ENCODE results near the gene CCDC126.
A peak's percentile ranks its signal among the peaks of the same experiment; 100 is the strongest.
"Not testable (repeated sequence)": the region's sequence is repeated elsewhere in the genome, so short reads cannot be mapped to it uniquely, and the experiment has no call there.

Gene CCDC126

GRCh38 chr7:23628370-23628769 is 31.2 kb downstream of the CCDC126 start:
- DNase-seq (ENCODE audit: low read depth in 2 of 2): no peak

DNA sequence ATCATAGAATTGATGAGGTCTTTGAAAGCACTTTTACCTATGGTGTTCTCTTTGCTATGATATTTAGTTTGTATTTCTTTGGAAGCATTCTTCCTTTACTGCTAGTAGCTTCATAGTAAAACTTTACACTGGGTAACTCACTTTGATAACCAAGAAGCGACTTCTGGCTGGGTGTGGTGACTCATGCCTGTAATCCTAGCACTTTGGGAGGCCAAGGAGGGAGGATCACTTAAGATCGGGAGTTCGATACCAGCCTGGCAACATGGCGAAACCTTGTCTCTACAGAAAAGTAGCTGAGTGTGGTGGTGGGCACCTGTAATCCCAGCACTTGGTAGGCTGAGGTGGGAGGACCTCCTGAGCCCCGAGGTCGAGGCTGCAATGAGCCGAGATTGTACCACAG is 36.2 kb downstream of the CCDC126 start:
- no peak for DNase-seq (ENCODE audit: low read depth in 2 of 2)

DNA sequence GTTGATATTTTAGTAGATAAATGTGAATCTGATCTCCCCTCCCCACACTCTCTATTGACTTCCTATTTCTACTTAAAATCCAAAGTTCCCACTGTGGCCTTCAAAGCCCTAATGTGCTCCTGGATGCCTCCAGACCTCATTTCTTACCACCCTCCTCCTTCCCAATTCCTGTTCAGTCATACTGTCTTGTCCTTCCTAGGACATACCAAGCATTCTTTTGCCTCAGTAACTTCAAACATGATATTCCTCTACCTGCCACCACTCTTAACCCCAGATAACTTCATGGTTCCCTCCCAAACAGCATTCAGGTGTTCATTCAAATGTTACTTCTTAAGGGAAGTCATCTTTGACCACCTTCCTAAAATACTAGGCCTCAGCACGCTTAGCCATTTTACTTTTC is 48.6 kb downstream of the CCDC126 start:
- DNase-seq (ENCODE audit: low read depth in 2 of 2): no peak

- no peak for DNase-seq (ENCODE audit: low read depth in 2 of 2)
Measured at GRCh38 chr7:23653942-23654341, 56.8 kb downstream of the CCDC126 start.

- no peak for DNase-seq (ENCODE audit: low read depth in 2 of 2)
Measured at GRCh38 chr7:23654508-23654907, 57.3 kb downstream of the CCDC126 start.

DNA sequence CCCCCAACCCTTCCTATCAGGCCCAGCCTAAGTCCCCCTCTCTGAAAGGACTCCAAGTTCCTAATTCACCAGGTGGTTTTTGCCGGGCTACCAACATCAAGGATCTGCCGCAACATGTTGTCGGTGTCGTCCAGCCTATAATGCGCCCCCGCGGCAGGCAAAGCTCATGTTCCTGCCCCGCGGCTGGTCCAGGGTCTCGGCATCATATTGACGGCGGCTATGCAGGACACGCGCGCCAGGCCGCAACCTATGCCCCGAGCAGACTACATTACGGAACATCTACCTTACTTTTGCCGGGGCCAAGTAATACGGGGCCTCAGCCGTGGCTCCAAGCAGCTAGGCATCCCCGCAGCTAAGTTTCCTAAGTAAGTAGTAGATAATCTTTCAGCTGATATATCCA is 58.3 kb downstream of the CCDC126 start:
- DNase-seq (ENCODE audit: low read depth in 2 of 2): no peak

DNA sequence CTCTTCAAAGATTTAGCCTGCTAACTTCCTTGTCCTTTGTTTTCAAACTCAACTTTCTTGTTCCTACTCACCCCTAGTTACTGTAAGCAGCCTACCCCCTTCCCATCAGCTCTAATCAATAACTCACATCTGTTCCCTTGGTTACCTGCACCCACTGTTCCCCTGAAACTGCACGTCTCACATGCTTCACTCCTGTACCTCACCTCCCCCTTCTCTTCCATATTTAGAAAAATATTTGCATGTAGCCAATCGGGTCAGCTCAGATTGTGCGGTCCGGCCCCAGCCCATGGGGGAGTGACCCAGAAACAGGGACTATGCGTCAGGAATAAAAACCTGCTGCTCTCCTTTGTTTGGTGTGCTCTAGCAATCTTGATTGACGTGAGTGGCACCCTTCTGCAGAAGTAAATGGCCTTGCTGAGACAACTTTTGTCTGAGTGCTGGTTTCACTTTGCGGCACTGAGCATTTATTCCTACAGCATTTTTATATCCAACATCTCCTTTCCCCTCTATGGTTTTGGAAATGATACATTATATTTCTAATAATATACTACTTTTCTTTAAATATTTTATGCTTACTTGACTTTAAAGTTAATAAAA is 61.7 kb downstream of the CCDC126 start:
- DNase-seq (ENCODE audit: low read depth in 2 of 2): no peak

- no peak for DNase-seq (ENCODE audit: low read depth in 2 of 2)
Measured at GRCh38 chr7:23661385-23661784, 64.2 kb downstream of the CCDC126 start.

- no peak for DNase-seq (ENCODE audit: low read depth in 2 of 2)
Measured at GRCh38 chr7:23662124-23662983, 65.2 kb downstream of the CCDC126 start.

DNA sequence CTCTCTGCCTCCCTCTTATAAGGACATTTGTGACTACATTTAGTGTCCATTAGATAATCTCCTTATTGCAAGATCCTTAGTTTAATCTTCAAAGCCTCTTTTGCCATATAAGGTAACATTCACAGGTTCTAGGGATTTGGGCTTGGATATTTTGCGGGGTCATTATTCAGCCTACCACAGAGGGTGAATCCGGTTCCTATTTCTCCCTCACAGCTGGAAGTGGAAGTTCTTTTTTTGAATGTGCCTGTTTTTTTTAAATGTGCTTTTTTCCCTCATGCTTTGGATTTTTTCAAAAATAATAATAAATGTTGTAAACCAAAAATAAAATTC is 65.8 kb downstream of the CCDC126 start:
- DNase-seq (ENCODE audit: low read depth in 2 of 2): no peak

GRCh38 chr7:23664122-23664521 is 66.9 kb downstream of the CCDC126 start:
- DNase-seq (ENCODE audit: low read depth in 2 of 2): no peak

- no peak for DNase-seq (ENCODE audit: low read depth in 2 of 2)
Measured at GRCh38 chr7:23672033-23672432, 74.9 kb downstream of the CCDC126 start.

DNA sequence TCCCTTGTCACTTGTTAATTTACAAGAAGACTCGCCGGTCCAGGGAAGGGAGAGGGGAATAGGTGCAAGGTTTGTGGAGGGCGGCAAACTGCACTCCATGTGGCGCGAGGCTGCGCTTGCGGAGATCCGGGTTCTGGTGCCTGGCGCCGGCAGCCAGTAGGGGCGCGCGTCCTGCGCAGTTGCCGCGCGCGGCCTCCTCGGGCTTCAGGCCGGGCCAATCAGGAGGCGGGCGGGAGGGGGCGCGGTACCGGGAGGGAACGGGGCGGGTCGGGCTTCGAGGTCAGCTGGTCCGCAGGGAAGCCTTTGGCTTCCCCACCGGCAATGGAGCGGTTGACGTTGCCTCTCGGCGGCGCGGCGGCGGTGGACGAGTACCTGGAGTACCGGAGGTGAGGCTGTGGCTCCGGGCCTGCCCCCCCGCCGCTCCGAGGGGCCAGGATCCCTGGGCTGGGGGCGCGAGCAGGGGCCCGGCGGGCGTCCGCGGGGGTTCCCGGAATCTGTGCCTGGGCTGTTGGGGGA is 82.8 kb downstream of the CCDC126 start, which contains the start of gene FAM221A:
Gene FAM221A, plus strand, starts transcription at position 302 of the 516 bp plus-strand sequence. Its CDS starts 20 bp downstream, at position 322.
- peak; percentile 59 for DNase-seq (ENCODE audit: low read depth in 2 of 2)

- no peak for DNase-seq (ENCODE audit: low read depth in 2 of 2)
Measured at GRCh38 chr7:23680414-23681405, 83.5 kb downstream of the CCDC126 start.

DNA sequence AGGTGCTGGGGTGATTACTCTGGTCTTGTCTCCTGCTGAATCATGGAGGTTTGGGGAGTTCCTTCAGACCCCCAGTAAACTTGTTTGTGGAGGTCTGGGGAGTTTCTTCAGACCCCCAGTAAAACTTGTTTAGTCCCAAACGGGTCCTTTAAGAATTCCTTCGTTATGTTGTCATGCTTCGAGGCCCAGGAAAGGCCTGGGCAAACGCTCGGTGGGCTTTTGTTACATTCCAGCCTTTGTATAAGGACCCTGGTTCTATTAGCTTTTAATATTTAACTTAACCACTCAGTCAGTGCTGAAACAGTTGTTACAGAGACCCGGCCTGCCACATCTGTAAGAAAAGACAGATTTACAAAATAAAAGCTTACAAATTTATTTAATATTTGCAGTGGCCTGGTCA is 86.9 kb downstream of the CCDC126 start:
- not testable (repeated sequence) for DNase-seq (ENCODE audit: low read depth in 2 of 2)

GRCh38 chr7:23685731-23686130 is 88.5 kb downstream of the CCDC126 start:
- DNase-seq (ENCODE audit: low read depth in 2 of 2): no peak

DNA sequence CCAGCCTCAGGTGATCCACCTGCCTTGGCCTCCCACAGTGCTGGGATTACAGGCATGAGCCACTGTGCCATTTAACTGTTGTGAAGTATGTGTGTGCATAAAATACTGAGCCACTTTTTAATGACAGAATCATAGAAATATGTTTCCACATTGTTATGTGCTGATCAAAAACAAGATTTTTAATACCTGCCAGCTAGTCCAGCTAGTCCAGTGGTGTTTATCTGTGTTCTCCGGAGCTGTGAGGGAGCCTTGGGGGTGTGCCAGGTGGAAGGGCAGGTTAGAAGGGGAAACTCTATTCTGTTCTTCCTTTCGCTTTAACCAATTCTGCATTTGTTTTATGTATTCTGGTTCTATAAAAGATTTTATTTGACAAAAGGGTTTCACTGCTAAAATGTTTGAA is 89.8 kb downstream of the CCDC126 start:
- DNase-seq (ENCODE audit: low read depth in 2 of 2): no peak

DNA sequence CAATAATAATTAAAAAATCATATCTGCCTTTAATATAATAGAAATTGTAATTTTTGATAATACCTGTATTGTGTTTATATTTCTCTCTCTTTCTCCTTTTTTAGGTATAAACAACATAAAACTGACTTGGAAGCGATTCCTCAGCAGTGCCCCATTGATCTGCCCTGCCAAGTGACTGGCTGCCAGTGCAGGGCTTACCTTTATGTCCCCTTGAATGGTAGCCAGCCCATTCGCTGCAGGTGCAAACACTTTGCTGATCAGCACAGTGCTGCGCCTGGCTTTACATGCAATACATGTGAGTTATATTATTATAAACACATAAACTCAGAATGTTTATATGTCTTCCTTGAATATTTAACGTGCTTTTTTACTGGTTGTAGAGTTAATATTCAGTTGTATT is 92.0 kb downstream of the CCDC126 start:
- no peak for DNase-seq (ENCODE audit: low read depth in 2 of 2)

DNA sequence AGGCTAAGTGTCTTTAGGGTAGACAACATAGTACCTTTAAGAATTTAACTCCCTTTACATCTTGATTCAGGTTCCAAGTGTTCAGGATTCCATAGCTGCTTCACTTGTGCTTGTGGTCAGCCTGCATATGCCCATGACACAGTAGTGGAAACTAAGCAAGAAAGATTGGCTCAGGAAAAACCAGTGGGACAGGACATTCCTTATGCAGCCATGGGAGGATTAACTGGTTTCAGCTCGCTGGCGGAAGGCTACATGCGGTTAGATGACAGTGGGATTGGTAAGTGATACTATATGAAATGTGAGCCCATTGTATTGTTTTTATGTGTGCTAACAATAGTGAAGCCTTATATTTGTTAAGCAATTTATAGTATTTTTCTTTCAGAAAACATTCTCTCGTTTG is 94.1 kb downstream of the CCDC126 start:
- no peak for DNase-seq (ENCODE audit: low read depth in 2 of 2)

GRCh38 chr7:23693224-23693623 is 96.0 kb downstream of the CCDC126 start:
- no peak for DNase-seq (ENCODE audit: low read depth in 2 of 2)
